ENCODE data around the gene PEX14.

- no peak for TF ChIP-seq CTCF (IDR thresholded peaks at IDR 0.05)
- TF ChIP-seq POLR2AphosphoS5 (IDR thresholded peaks at IDR 0.05), result no peak
- no peak for TF ChIP-seq POLR2A (IDR thresholded peaks at IDR 0.05)
Observed at GRCh38 chr1:10456048-10456447, 18.7 kb upstream of the PEX14 start.
